Measurements from ENCODE around the gene GCLC. TPM values are rescaled to one million over a fixed set of nuclear protein-coding genes. Genes with fewer than 3 reads are reported as not detected.

GCLC gene
- total RNA-seq, 1 experiment from 2014 or later: 47.1 TPM

DNA sequence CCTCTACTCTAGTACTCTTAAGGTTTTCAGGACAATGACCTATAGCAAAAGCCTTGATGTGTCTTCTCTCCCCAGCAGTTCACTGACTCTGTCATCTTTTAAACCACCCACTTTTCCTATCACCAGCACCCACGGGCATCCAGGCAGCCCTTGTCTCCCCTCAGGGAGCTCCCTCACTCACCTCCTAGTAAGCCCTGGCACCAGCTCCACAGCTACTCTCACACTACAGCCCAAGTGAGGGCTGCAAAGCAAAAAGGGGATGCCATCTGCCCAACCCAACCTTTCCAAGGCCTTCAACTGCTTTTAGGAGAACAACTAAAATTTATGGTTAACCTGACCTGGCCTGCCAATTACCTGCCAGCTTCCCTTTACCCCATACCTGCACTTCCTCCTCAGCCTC, 26.0 kb downstream of the GCLC start:
- Mint-ChIP-seq H3K9me3 (no peaks in the 10 kb centered on the region), H3K4me3 (no peak overlapping the region), H3K36me3 (peaks cover 37% of the 10 kb centered on the region), H3K27ac (peak overlapping the region; percentile 8; the same call in 1 of the 2 replicates), H3K4me1 (peaks cover 15% of the 10 kb centered on the region), H3K27me3 (ENCODE audit: low read depth) (no peaks in the 10 kb centered on the region)
- ATAC-seq: no peak
- no peak for DNase-seq (ENCODE audit: low spot score)
- ChIA-PET CTCF (no interaction called here), POLR2A (no interaction called here)
- no peak for TF ChIP-seq NFYB (CRISPR knock-in tag; conservative IDR thresholded peaks at IDR 0.05; ENCODE audit: low read depth)
- no peak for TF ChIP-seq ZNF263 (CRISPR knock-in tag; IDR thresholded peaks at IDR 0.05; ENCODE audit: low read depth)
- TF ChIP-seq NR1H2 (CRISPR knock-in tag; IDR thresholded peaks at IDR 0.05): no peak
- no peak for TF ChIP-seq ZNF671 (CRISPR knock-in tag; IDR thresholded peaks at IDR 0.05)
- no peak for TF ChIP-seq SMAD4 (CRISPR knock-in tag; IDR thresholded peaks at IDR 0.05)
- no peak for TF ChIP-seq NFE2L1 (CRISPR knock-in tag; IDR thresholded peaks at IDR 0.05)
- no peak for TF ChIP-seq TEAD1 (CRISPR knock-in tag; IDR thresholded peaks at IDR 0.05)
- TF ChIP-seq RELA (CRISPR knock-in tag; IDR thresholded peaks at IDR 0.05; ENCODE audit: borderline replicate concordance): no peak
- TF ChIP-seq, protein P1, sequence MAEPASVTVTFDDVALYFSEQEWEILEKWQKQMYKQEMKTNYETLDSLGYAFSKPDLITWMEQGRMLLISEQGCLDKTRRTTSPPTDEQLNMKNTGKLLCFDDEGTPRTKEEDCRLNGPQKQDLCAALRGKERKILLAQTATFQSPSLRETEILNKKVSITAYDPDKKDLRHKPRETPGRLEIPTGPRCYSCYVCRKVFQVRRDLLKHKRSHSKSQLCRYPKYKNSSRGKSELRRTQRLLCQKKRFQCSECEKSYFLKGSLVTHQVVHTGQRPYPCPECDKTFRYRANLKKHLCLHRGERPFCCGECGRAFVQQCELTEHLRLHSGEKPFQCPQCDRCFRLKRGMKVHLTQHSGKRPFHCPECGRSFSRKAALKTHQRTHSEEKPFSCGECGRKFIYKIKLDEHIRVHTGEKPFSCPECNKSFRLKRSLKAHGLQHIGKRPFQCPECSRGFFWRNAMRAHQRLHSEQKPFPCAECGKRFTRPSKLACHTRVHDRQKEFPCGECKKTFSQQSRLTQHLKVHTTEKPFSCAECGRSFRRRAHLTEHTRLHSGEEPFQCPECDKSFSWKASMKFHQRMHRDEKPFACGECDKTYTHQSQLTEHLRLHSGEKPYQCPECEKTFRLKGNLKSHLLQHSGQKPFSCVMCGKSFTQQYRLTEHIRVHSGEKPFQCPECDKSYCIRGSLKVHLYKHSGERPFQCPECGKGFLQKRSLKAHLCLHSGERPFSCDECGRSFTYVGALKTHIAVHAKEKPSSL (CRISPR knock-in tag; conservative IDR thresholded peaks at IDR 0.05): no peak
- TF ChIP-seq NFATC4 (CRISPR knock-in tag; IDR thresholded peaks at IDR 0.05): no peak
- TF ChIP-seq, protein P2, sequence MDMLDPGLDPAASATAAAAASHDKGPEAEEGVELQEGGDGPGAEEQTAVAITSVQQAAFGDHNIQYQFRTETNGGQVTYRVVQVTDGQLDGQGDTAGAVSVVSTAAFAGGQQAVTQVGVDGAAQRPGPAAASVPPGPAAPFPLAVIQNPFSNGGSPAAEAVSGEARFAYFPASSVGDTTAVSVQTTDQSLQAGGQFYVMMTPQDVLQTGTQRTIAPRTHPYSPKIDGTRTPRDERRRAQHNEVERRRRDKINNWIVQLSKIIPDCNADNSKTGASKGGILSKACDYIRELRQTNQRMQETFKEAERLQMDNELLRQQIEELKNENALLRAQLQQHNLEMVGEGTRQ (CRISPR knock-in tag; IDR thresholded peaks at IDR 0.05): no peak
- TF ChIP-seq ESRRA (CRISPR knock-in tag; IDR thresholded peaks at IDR 0.05; ENCODE audit: borderline replicate concordance): no peak
- TF ChIP-seq ATF6 (CRISPR knock-in tag; IDR thresholded peaks at IDR 0.05): no peak
- TF ChIP-seq SMAD3 (CRISPR knock-in tag; IDR thresholded peaks at IDR 0.05; ENCODE audit: borderline replicate concordance): no peak
- TF ChIP-seq, protein P3, sequence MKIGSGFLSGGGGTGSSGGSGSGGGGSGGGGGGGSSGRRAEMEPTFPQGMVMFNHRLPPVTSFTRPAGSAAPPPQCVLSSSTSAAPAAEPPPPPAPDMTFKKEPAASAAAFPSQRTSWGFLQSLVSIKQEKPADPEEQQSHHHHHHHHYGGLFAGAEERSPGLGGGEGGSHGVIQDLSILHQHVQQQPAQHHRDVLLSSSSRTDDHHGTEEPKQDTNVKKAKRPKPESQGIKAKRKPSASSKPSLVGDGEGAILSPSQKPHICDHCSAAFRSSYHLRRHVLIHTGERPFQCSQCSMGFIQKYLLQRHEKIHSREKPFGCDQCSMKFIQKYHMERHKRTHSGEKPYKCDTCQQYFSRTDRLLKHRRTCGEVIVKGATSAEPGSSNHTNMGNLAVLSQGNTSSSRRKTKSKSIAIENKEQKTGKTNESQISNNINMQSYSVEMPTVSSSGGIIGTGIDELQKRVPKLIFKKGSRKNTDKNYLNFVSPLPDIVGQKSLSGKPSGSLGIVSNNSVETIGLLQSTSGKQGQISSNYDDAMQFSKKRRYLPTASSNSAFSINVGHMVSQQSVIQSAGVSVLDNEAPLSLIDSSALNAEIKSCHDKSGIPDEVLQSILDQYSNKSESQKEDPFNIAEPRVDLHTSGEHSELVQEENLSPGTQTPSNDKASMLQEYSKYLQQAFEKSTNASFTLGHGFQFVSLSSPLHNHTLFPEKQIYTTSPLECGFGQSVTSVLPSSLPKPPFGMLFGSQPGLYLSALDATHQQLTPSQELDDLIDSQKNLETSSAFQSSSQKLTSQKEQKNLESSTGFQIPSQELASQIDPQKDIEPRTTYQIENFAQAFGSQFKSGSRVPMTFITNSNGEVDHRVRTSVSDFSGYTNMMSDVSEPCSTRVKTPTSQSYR (CRISPR knock-in tag; IDR thresholded peaks at IDR 0.05): no peak
- TF ChIP-seq ZNF232 (CRISPR knock-in tag; IDR thresholded peaks at IDR 0.05): no peak
- TF ChIP-seq ETV6 (CRISPR knock-in tag; IDR thresholded peaks at IDR 0.05): no peak
- TF ChIP-seq ZNF121 (CRISPR knock-in tag; IDR thresholded peaks at IDR 0.05): no peak
- no peak for TF ChIP-seq JUN (CRISPR knock-in tag; IDR thresholded peaks at IDR 0.05)

GRCh38 chr6:53517021-53517420, 27.9 kb downstream of the GCLC start:
- no peaks in the 10 kb centered on the region for H3K9me3 Mint-ChIP-seq
- no peaks in the 10 kb centered on the region for H3K27me3 Mint-ChIP-seq (ENCODE audit: low read depth)
- H3K27ac Mint-ChIP-seq: no peak overlapping the region
- H3K36me3 Mint-ChIP-seq: peaks cover 54% of the 10 kb centered on the region
- H3K4me3 Mint-ChIP-seq: no peak overlapping the region
- no peaks in the 10 kb centered on the region for H3K4me1 Mint-ChIP-seq
- DNase-seq (ENCODE audit: low spot score) (no peak), ATAC-seq (no peak)
- ChIA-PET POLR2A (interaction anchor here (0.6 kb wide), 2 partner anchors 89 to 218 kb away, joined by 3 read pairs; no protein-coding TSS in a partner anchor), CTCF (interaction anchor here (0.6 to 1.9 kb wide), 4 partner anchors 8 to 211 kb away, joined by 3 to 9 read pairs (median 4); no protein-coding TSS in a partner anchor)
- TF ChIP-seq ZNF396 (CRISPR knock-in tag; IDR thresholded peaks at IDR 0.05; ENCODE audit: borderline replicate concordance) (no peak), SP1 (CRISPR knock-in tag; conservative IDR thresholded peaks at IDR 0.05) (no peak), E2F1 (CRISPR knock-in tag; IDR thresholded peaks at IDR 0.05) (no peak), NFE2L1 (CRISPR knock-in tag; IDR thresholded peaks at IDR 0.05) (no peak), ZMAT4 (CRISPR knock-in tag; IDR thresholded peaks at IDR 0.05) (no peak), EMX1 (CRISPR knock-in tag; IDR thresholded peaks at IDR 0.05) (no peak), FOXK1 (CRISPR knock-in tag; IDR thresholded peaks at IDR 0.05) (no peak), ATF3 (CRISPR knock-in tag; conservative IDR thresholded peaks at IDR 0.05) (no peak), GABPB1 (CRISPR knock-in tag; IDR thresholded peaks at IDR 0.05) (no peak), NR3C1 (CRISPR knock-in tag; conservative IDR thresholded peaks at IDR 0.05; ENCODE audit: low read depth) (no peak)

Data from WTC11 (cell line).